Fibroblast of lung (primary cell): ENCODE results near the gene IL15RA. TPM values are rescaled to one million over a fixed set of nuclear protein-coding genes. Genes with fewer than 3 reads are reported as not detected.

ENCODE experiments used
- DNase-seq, 2 donors: peaks; one replicate each; pipeline versions ENCODE4 v3.0.0 to v3.0.0-alpha.2; 2010; ENCODE audit warnings: low read depth in 2 of 2
- H2AFZ ChIP-seq: 2 replicates; pipeline ENCODE4 v1.5.1; 2012; ENCODE audit warnings: low read length, control low read depth, inconsistent platforms
- H3K27ac ChIP-seq: 2 replicates; pipeline ENCODE4 v1.5.1; 2011; ENCODE audit warnings: low read length, control low read depth; ENCODE audit not compliant: insufficient read depth
- H3K27me3 ChIP-seq: 2 replicates; pipeline ENCODE4 v1.5.1; 2011; ENCODE audit warnings: mild to moderate bottlenecking, low read length; ENCODE audit not compliant: control insufficient read depth, insufficient read depth
- H3K36me3 ChIP-seq: 2 replicates; pipeline ENCODE4 v1.5.1; 2011; ENCODE audit warnings: low read length; ENCODE audit not compliant: control insufficient read depth, insufficient read depth
- H3K4me1 ChIP-seq: 2 replicates; pipeline ENCODE4 v1.5.1; 2011; ENCODE audit warnings: low read length; ENCODE audit not compliant: control insufficient read depth, insufficient read depth; ENCODE audit errors: extremely low read depth
- H3K4me2 ChIP-seq: 2 replicates; pipeline ENCODE4 v1.5.1; 2011; ENCODE audit warnings: low read length, control low read depth; ENCODE audit not compliant: insufficient read depth; ENCODE audit errors: extremely low read depth
- H3K4me3 ChIP-seq, 4 experiments: fragments of 200-600 bp in 1 of 4; sonication (generic) in 1 of 4; replicated peaks in 1 of 4; 2 replicates each; pipeline ENCODE4 v1.5.1; 2011 to 2016; ENCODE audit warnings: low read length in 4 of 4, low read depth in 3 of 4, mild to moderate bottlenecking in 3 of 4, control low read depth in 2 of 4, inconsistent platforms in 1 of 4, mixed read lengths in 1 of 4; ENCODE audit not compliant: insufficient read depth in 1 of 4; ENCODE audit errors: control extremely low read depth in 1 of 4
- H3K79me2 ChIP-seq: 2 replicates; pipeline ENCODE4 v1.5.1; 2012; ENCODE audit warnings: mild to moderate bottlenecking, low read length, inconsistent platforms; ENCODE audit not compliant: control insufficient read depth, insufficient read depth
- H3K9ac ChIP-seq: 2 replicates; pipeline ENCODE4 v1.5.1; 2011; ENCODE audit warnings: mild to moderate bottlenecking, low read length, control low read depth; ENCODE audit not compliant: insufficient read depth
- H3K9me3 ChIP-seq: 2 replicates; pipeline ENCODE4 v1.5.1; 2012; ENCODE audit warnings: low read depth, low read length; ENCODE audit not compliant: control insufficient read depth, insufficient read depth
- H4K20me1 ChIP-seq: 2 replicates; pipeline ENCODE4 v1.5.1; 2011; ENCODE audit warnings: low read length; ENCODE audit not compliant: control insufficient read depth, insufficient read depth; ENCODE audit errors: extremely low read depth
- EZH2 ChIP-seq: IDR thresholded peaks from 2 replicates; pipeline ENCODE4 v1.5.1; 2012; ENCODE audit warnings: low read length, control low read depth, mild to moderate bottlenecking; ENCODE audit errors: missing control alignments
- polyA plus RNA-seq, 2 donors: library from polyadenylated mRNA; depleted of rRNA in 1 of 2; stranded (reverse) in 1 of 2; unstranded in 1 of 2; fragments of >200 nt; gene quantifications; 2 replicates each; pipeline ENCODE4 v1.2.1, GENCODE V29; 2011 to 2012; ENCODE audit warnings: missing spikeins in 1 of 2
- total RNA-seq: library from RNA; depleted of rRNA; stranded (reverse); fragments of >200 nt; gene quantifications from 2 replicates; pipeline ENCODE4 v1.2.1, GENCODE V29; 2014
- TF ChIP-seq, protein P1 (sequence below), 2 donors: IDR thresholded peaks in 1 of 2; conservative IDR thresholded peaks in 1 of 2; 1 replicate in 1 of 2; 2 replicates in 1 of 2; pipeline ENCODE4 v1.5.1; 2011 to 2012; ENCODE audit warnings: low read length in 2 of 2, control low read depth in 1 of 2, inconsistent platforms in 1 of 2, low read depth in 1 of 2, mild to moderate bottlenecking in 1 of 2

Gene IL15RA
- total and polyA plus RNA-seq, 2 donors (not counting 1 experiment from before 2014, with no cell fraction given): 5.9 to 13.7 TPM

DNA sequence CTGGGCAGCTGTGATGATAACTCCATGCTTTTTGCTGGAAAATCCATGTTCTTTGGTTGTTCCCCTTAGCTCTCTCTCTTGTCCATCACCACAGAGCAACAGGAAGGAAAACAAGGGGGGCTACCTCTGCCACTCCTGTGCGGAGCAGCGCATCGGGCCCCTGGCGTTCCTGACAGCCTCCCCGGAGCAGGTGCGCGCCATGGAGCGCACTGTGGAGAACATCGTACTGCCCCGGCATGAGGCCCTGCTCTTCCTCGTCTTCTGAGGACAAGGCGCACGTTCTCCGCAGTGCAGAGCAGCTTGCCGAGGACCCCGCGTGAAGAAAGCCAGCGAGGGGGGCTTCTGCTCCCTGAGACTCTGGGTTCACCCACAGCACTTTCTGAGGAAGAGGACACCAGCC, 40.3 kb downstream of the IL15RA start:
- H3K4me1 ChIP-seq: no peaks in the 10 kb centered on the region
- no peak overlapping the region for H3K4me2 ChIP-seq
- H3K27ac ChIP-seq: no peak overlapping the region
- H3K9ac ChIP-seq: no peak overlapping the region
- H2AFZ ChIP-seq: no peak overlapping the region
- peaks cover 15% of the 10 kb centered on the region for H3K36me3 ChIP-seq
- no peaks in the 10 kb centered on the region for H3K9me3 ChIP-seq
- no peaks in the 10 kb centered on the region for H3K27me3 ChIP-seq
- no peaks in the 10 kb centered on the region for H3K79me2 ChIP-seq
- no peak for TF ChIP-seq EZH2
- TF ChIP-seq, protein P1, sequence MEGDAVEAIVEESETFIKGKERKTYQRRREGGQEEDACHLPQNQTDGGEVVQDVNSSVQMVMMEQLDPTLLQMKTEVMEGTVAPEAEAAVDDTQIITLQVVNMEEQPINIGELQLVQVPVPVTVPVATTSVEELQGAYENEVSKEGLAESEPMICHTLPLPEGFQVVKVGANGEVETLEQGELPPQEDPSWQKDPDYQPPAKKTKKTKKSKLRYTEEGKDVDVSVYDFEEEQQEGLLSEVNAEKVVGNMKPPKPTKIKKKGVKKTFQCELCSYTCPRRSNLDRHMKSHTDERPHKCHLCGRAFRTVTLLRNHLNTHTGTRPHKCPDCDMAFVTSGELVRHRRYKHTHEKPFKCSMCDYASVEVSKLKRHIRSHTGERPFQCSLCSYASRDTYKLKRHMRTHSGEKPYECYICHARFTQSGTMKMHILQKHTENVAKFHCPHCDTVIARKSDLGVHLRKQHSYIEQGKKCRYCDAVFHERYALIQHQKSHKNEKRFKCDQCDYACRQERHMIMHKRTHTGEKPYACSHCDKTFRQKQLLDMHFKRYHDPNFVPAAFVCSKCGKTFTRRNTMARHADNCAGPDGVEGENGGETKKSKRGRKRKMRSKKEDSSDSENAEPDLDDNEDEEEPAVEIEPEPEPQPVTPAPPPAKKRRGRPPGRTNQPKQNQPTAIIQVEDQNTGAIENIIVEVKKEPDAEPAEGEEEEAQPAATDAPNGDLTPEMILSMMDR (conservative IDR thresholded peaks at IDR 0.05 in 1 of 2, IDR thresholded peaks at IDR 0.05 in 1 of 2; ENCODE audit: low read depth in 1 of 2, low read length in 2 of 2): no peak
- no peaks in the 10 kb centered on the region for H4K20me1 ChIP-seq
- H3K4me3 ChIP-seq: no peak overlapping the region
- DNase-seq: no peak

DNA sequence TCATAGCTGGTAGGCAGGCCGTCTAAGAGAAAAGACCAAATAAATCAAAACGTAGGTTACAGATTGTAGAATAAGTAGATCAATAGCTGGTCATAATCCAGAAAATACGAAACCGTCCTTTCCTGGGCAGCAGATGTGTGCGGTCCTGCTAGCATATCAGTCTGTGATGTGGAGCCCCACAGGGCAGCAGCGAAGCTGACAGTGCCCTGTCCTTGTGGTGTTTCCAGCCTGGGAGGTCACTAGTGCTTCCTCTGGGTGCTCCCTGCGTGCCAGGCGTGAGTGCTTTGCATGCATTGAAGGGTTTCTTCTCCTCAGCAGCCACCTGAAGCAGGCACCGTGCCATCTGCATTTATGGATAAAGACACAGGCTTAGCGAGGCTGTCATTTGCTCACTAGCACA, 41.7 kb downstream of the IL15RA start:
- TF ChIP-seq, protein P1 (conservative IDR thresholded peaks at IDR 0.05 in 1 of 2, IDR thresholded peaks at IDR 0.05 in 1 of 2; ENCODE audit: low read depth in 1 of 2, low read length in 2 of 2): no peak
- no peak for TF ChIP-seq EZH2
- no peak overlapping the region for H3K4me3 ChIP-seq
- H3K79me2 ChIP-seq: no peaks in the 10 kb centered on the region
- no peak overlapping the region for H2AFZ ChIP-seq
- H3K4me2 ChIP-seq: no peak overlapping the region
- no peaks in the 10 kb centered on the region for H4K20me1 ChIP-seq
- no peaks in the 10 kb centered on the region for H3K9me3 ChIP-seq
- H3K36me3 ChIP-seq: peaks cover 15% of the 10 kb centered on the region
- DNase-seq: no peak
- H3K9ac ChIP-seq: no peak overlapping the region
- H3K4me1 ChIP-seq: no peaks in the 10 kb centered on the region
- no peak overlapping the region for H3K27ac ChIP-seq
- no peaks in the 10 kb centered on the region for H3K27me3 ChIP-seq

GRCh38 chr10:5933909-5934546, 43.3 kb downstream of the IL15RA start:
- Histone ChIP-seq H3K27ac (no peak overlapping the region), H3K36me3 (peaks cover 20% of the 10 kb centered on the region)

More at GRCh38 chr10:5933909-5934546, 43.3 kb downstream of the IL15RA start:
- no peak overlapping the region for H3K9ac ChIP-seq
- no peaks in the 10 kb centered on the region for H3K27me3 ChIP-seq
- H3K4me2 ChIP-seq: no peak overlapping the region
- no peaks in the 10 kb centered on the region for H4K20me1 ChIP-seq
- H3K4me1 ChIP-seq: no peaks in the 10 kb centered on the region
- no peak overlapping the region for H2AFZ ChIP-seq
- no peak overlapping the region for H3K4me3 ChIP-seq
- no peak for TF ChIP-seq EZH2
- TF ChIP-seq, protein P1 (conservative IDR thresholded peaks at IDR 0.05 in 1 of 2, IDR thresholded peaks at IDR 0.05 in 1 of 2; ENCODE audit: low read depth in 1 of 2, low read length in 2 of 2): no peak
- no peaks in the 10 kb centered on the region for H3K9me3 ChIP-seq
- H3K79me2 ChIP-seq: no peaks in the 10 kb centered on the region
- no peak for DNase-seq
